BLaER1 (cell line): ENCODE data around the gene PFAS.

ENCODE experiments used
- H3K27ac ChIP-seq: shearing (Covaris generic); formaldehyde crosslinking; 2 replicates; pipeline ENCODE4 v1.8.1; 2022
- H3K27me3 ChIP-seq: shearing (Covaris generic); formaldehyde crosslinking; 2 replicates; pipeline ENCODE4 v1.8.1; 2022
- H3K36me3 ChIP-seq: shearing (Covaris generic); formaldehyde crosslinking; 2 replicates; pipeline ENCODE4 v1.8.1; 2022
- H3K4me1 ChIP-seq: shearing (Covaris generic); formaldehyde crosslinking; 2 replicates; pipeline ENCODE4 v1.8.1; 2022
- H3K4me2 ChIP-seq: shearing (Covaris generic); formaldehyde crosslinking; 2 replicates; pipeline ENCODE4 v1.8.1; 2022
- H3K4me3 ChIP-seq: shearing (Covaris generic); formaldehyde crosslinking; 2 replicates; pipeline ENCODE4 v1.8.1; 2022
- H3K9ac ChIP-seq: shearing (Covaris generic); formaldehyde crosslinking; 2 replicates; pipeline ENCODE4 v1.8.1; 2022
- H3K9me3 ChIP-seq: shearing (Covaris generic); formaldehyde crosslinking; 2 replicates; pipeline ENCODE4 v1.8.1; 2022
- H4K20me1 ChIP-seq: shearing (Covaris generic); formaldehyde crosslinking; 2 replicates; pipeline ENCODE4 v1.8.1; 2022
- Cebpa-rat ChIP-seq: shearing (Covaris generic); IDR thresholded peaks from 2 replicates; pipeline ENCODE4 v1.8.1; 2022

PFAS gene

GRCh38 chr17:8226536-8227237, 22.4 kb upstream of the PFAS start:
- Histone ChIP-seq H3K4me2 (peak overlapping the region; percentile 78), H3K4me1 (peaks cover 48% of the 10 kb centered on the region), H3K27ac (peak overlapping the region; percentile 70), H3K9ac (peak overlapping the region; percentile 76), H3K9me3 (no peaks in the 10 kb centered on the region), H4K20me1 (no peaks in the 10 kb centered on the region), H3K36me3 (peaks cover 47% of the 10 kb centered on the region), H3K27me3 (no peaks in the 10 kb centered on the region), H3K4me3 (peak overlapping the region; percentile 65)
- no peak for TF ChIP-seq Cebpa-rat

DNA sequence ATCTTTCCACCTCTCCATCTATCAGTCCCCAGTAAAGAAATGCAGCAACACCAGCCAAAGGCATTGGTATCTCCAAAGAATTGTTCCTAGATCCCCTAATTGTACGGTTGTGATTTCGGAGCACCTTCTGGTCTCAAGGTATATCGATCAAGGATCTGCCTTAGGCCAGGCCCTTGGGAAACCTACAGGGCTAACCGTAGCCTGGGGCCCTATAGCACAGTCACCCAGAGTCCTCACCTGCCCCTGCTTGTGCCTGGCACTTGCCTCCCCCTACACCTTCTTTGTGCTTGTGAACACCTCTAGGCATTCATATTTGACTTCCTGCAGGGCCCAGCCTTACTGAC, 21.9 kb upstream of the PFAS start:
- Histone ChIP-seq H3K4me1 (peaks cover 48% of the 10 kb centered on the region), H3K36me3 (peaks cover 52% of the 10 kb centered on the region), H4K20me1 (no peaks in the 10 kb centered on the region), H3K27ac (peak overlapping the region; percentile 70), H3K27me3 (no peaks in the 10 kb centered on the region), H3K9me3 (no peaks in the 10 kb centered on the region), H3K4me2 (peak overlapping the region; percentile 78), H3K9ac (peak overlapping the region; percentile 76; the same call in 1 of the 2 replicates), H3K4me3 (peak overlapping the region; percentile 65)
- TF ChIP-seq Cebpa-rat: no peak

GRCh38 chr17:8231701-8232100, 17.4 kb upstream of the PFAS start:
- Histone ChIP-seq H3K9ac (no peak overlapping the region), H3K4me1 (peaks cover 14% of the 10 kb centered on the region), H3K36me3 (peaks cover 97% of the 10 kb centered on the region), H3K4me2 (no peak overlapping the region), H4K20me1 (peaks cover 17% of the 10 kb centered on the region; the same call in 1 of the 2 replicates), H3K27ac (no peak overlapping the region), H3K9me3 (no peaks in the 10 kb centered on the region), H3K27me3 (no peaks in the 10 kb centered on the region), H3K4me3 (no peak overlapping the region)
- no peak for TF ChIP-seq Cebpa-rat

DNA sequence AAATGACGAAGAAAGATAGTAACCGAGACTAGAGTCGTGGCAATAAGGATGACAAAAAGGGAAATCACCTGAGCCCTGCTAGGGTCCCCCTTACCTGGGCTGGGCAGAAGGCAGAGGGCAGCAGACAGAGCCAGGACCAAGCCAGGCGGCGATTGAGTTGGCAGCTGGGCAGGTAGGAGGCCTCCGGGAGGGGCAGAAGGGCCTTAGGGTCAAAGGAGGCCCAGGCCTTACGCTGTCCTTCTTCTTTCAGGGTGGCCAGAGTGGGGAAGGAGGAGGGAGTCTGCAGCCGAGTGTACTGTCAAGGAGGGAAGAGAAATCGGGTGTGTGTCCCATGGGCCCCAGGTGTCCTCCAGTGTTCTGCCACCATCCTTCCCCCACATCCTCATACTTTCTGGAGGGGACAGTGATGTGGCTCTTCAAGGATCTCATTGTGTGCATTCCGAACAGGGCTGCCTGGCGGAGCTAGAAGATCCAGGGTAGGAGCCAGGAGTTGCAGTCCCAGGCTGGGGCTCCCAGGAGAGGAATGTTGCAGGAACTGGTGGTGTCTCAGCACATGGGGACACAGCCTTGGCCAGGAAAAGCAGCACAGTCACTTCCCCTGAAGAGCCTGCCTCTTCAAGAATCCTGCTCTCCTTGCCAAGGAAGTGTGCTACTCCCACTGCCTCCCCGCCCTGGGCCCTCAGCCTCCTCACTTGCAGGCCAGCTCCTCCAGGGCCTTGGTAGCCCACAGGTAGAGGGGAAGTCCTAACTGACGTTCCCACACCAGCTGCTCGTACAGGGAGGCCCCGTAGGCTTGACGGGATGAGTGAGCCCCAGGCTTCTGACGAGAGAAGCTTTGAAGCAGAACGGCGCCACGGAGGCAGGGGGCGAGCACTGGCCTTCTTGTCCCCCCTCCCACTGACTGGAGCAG, 14.5 kb upstream of the PFAS start:
- Histone ChIP-seq H3K4me2 (no peak overlapping the region), H3K9me3 (no peaks in the 10 kb centered on the region), H3K4me1 (no peaks in the 10 kb centered on the region), H3K4me3 (no peak overlapping the region), H4K20me1 (peaks cover 22% of the 10 kb centered on the region), H3K27me3 (no peaks in the 10 kb centered on the region), H3K36me3 (peaks cover 100% of the 10 kb centered on the region), H3K9ac (0 out of 2 replicates have a peak overlapping the region, but pooled peaks have one; percentile 10), H3K27ac (no peak overlapping the region)
- TF ChIP-seq Cebpa-rat: no peak

GRCh38 chr17:8235676-8236075, 13.4 kb upstream of the PFAS start:
- no peak overlapping the region for H3K4me2 ChIP-seq
- H3K9me3 ChIP-seq: no peaks in the 10 kb centered on the region
- no peak for TF ChIP-seq Cebpa-rat
- H3K4me1 ChIP-seq: no peaks in the 10 kb centered on the region
- peaks cover 22% of the 10 kb centered on the region for H4K20me1 ChIP-seq
- H3K27me3 ChIP-seq: no peaks in the 10 kb centered on the region
- no peak overlapping the region for H3K27ac ChIP-seq
- H3K9ac ChIP-seq: no peak overlapping the region
- no peak overlapping the region for H3K4me3 ChIP-seq
- H3K36me3 ChIP-seq: peaks cover 100% of the 10 kb centered on the region

GRCh38 chr17:8237175-8237574, 11.9 kb upstream of the PFAS start:
- no peaks in the 10 kb centered on the region for H3K27me3 ChIP-seq
- H3K9me3 ChIP-seq: no peaks in the 10 kb centered on the region
- H4K20me1 ChIP-seq: peaks cover 22% of the 10 kb centered on the region
- H3K36me3 ChIP-seq: peaks cover 100% of the 10 kb centered on the region
- no peak overlapping the region for H3K4me3 ChIP-seq
- H3K4me2 ChIP-seq: no peak overlapping the region
- H3K9ac ChIP-seq: no peak overlapping the region
- no peak for TF ChIP-seq Cebpa-rat
- H3K27ac ChIP-seq: no peak overlapping the region
- H3K4me1 ChIP-seq: no peaks in the 10 kb centered on the region

GRCh38 chr17:8237886-8238285, 11.2 kb upstream of the PFAS start:
- Histone ChIP-seq H3K27me3 (no peaks in the 10 kb centered on the region), H3K4me2 (no peak overlapping the region), H3K36me3 (peaks cover 99% of the 10 kb centered on the region), H3K9me3 (no peaks in the 10 kb centered on the region), H3K4me3 (no peak overlapping the region), H3K9ac (no peak overlapping the region), H3K27ac (no peak overlapping the region), H4K20me1 (peaks cover 23% of the 10 kb centered on the region), H3K4me1 (no peaks in the 10 kb centered on the region)
- TF ChIP-seq Cebpa-rat: no peak

- Histone ChIP-seq H3K9me3 (no peaks in the 10 kb centered on the region), H3K9ac (no peak overlapping the region), H3K27me3 (no peaks in the 10 kb centered on the region), H3K4me1 (peaks cover 15% of the 10 kb centered on the region), H3K36me3 (peaks cover 71% of the 10 kb centered on the region), H3K4me3 (no peak overlapping the region), H3K4me2 (no peak overlapping the region), H4K20me1 (peaks cover 11% of the 10 kb centered on the region; the same call in 1 of the 2 replicates), H3K27ac (no peak overlapping the region)
- no peak for TF ChIP-seq Cebpa-rat
Observed at GRCh38 chr17:8243827-8244226, 5.3 kb upstream of the PFAS start.

DNA sequence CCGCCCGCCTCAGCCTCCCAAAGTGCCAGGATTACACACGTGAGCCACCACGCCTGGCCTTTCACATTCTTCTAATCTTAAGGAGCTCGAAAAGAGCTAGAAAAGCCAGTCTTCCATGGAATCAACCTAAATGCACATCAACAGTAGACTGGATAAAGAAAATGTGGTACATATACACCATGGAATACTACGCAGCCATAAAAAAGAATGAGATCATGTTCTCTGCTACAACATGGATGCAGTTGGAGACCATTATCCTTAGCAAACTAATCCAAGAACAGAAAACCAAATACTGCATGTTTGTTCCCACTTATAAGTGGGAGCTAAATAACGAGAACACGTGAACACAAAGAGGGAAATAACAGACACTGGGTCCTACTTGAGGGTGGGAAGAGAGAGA, 4.3 kb upstream of the PFAS start:
- peaks cover 17% of the 10 kb centered on the region for H3K4me1 ChIP-seq
- H3K27ac ChIP-seq: no peak overlapping the region
- no peak for TF ChIP-seq Cebpa-rat
- no peak overlapping the region for H3K9ac ChIP-seq
- H3K4me3 ChIP-seq: no peak overlapping the region
- H3K9me3 ChIP-seq: no peaks in the 10 kb centered on the region
- no peak overlapping the region for H3K4me2 ChIP-seq
- H3K36me3 ChIP-seq: peaks cover 61% of the 10 kb centered on the region
- no peaks in the 10 kb centered on the region for H3K27me3 ChIP-seq
- peaks cover 11% of the 10 kb centered on the region; the same call in 1 of the 2 replicates for H4K20me1 ChIP-seq
